ENCODE measurements around the gene FCF1. TPM values are rescaled to one million over a fixed set of nuclear protein-coding genes. Genes with fewer than 3 reads are reported as not detected.

Gene FCF1
- total and polyA plus RNA-seq, 7 donors = 18.6 to 35.7 (median 25.7) TPM

DNA sequence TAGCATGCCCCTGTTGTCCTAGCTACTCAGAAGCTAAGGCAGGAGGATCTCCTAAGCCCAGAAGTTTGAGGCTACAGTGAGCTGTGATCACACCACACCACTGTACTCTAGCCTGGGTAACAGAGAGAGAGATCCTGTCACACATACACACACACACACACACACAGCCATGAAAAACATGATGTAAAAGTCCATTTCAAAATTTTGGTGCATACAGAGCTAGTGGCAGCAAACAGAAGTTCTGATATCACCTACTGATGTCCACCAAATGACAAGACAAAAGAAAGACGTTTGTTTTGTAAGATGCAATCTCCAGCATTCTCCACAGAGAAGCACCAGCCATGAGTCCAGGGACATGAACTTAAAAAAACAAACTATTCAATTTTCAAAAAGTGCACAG lies 15.9 kb upstream of the FCF1 start:
- no peaks in the 10 kb centered on the region for H3K4me1 ChIP-seq
- H3K4me3 ChIP-seq = no peak overlapping the region
- no peak for DNase-seq
- H3K27ac ChIP-seq = no peak overlapping the region
- intact Hi-C loops (cut with DNase I) = no loop called here
- H3K27me3 ChIP-seq = no peaks in the 10 kb centered on the region
- 87 to 91% methylated on average over 1 of the region's 1 CpG for WGBS, 2 donors
- TF ChIP-seq EP300 (IDR thresholded peaks at IDR 0.05) = no peak
- H3K36me3 ChIP-seq = peaks cover 0 to 3% (median 0%) of the 10 kb centered on the region in 4 donors
- peaks cover 0 to 2% (median 0%) of the 10 kb centered on the region in 4 donors for H3K9me3 ChIP-seq

DNA sequence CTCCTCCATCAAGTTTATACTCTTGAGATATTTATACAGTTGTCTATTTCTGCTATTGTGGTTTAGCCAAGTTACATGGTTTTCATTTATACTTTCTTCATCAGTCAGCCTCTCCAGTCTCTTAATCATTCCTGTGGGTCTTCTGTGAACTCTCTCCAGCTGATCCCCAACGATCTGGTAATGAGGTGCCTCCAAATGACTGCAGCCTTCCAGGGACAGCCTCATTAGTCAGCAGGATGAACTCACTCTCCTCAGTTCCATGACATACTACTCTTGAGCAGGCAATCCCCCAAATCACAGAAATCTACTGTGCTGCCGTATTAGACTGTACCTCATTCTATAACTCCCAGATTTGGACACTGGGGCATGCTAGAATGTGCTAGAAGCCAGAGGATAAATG lies 15.4 kb upstream of the FCF1 start:
- WGBS, 2 donors = 85 to 89% methylated on average over 2 of the region's 2 CpGs

DNA sequence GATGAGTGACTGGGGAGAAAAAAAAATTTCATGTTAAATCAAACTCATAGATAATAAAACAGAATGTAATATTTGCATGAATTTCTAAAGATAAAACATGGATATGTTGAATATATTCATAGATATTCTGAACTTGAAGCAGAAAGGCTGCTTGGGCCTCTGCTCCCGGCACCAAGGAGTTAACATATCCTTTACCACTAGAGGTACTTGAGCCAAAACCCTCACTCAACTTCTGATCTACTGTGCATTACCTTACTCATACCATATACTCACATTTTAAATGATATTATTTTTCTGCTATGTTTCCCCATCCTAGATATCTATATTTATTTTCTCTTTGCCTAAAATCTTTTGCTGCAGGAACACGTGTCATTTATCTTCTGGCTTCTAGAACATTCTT lies 15.0 kb upstream of the FCF1 start:
- no peaks in the 10 kb centered on the region for H3K4me1 ChIP-seq
- 95 to 96% methylated on average over 2 of the region's 2 CpGs for WGBS, 2 donors
- H3K27me3 ChIP-seq = no peaks in the 10 kb centered on the region
- no peak overlapping the region for H3K27ac ChIP-seq
- H3K36me3 ChIP-seq = no peaks in the 10 kb centered on the region
- TF ChIP-seq EP300 (IDR thresholded peaks at IDR 0.05) = no peak
- no peak for TF ChIP-seq POLR2AphosphoS5 (IDR thresholded peaks at IDR 0.05)
- TF ChIP-seq, protein P1, sequence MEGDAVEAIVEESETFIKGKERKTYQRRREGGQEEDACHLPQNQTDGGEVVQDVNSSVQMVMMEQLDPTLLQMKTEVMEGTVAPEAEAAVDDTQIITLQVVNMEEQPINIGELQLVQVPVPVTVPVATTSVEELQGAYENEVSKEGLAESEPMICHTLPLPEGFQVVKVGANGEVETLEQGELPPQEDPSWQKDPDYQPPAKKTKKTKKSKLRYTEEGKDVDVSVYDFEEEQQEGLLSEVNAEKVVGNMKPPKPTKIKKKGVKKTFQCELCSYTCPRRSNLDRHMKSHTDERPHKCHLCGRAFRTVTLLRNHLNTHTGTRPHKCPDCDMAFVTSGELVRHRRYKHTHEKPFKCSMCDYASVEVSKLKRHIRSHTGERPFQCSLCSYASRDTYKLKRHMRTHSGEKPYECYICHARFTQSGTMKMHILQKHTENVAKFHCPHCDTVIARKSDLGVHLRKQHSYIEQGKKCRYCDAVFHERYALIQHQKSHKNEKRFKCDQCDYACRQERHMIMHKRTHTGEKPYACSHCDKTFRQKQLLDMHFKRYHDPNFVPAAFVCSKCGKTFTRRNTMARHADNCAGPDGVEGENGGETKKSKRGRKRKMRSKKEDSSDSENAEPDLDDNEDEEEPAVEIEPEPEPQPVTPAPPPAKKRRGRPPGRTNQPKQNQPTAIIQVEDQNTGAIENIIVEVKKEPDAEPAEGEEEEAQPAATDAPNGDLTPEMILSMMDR (IDR thresholded peaks at IDR 0.05) = no peak
- no peak for TF ChIP-seq POLR2A (IDR thresholded peaks at IDR 0.05)
- peaks cover 0 to 2% (median 0%) of the 10 kb centered on the region in 4 donors for H3K9me3 ChIP-seq
- intact Hi-C loops (cut with DNase I) = no loop called here
- no peak for DNase-seq
- no peak overlapping the region for H3K4me3 ChIP-seq

More for the DNA sequence above, 15.4 kb upstream of the FCF1 start:
- Histone ChIP-seq H3K4me1 (no peaks in the 10 kb centered on the region), H3K36me3 (no peaks in the 10 kb centered on the region), H3K9me3 (peaks cover 0 to 2% (median 0%) of the 10 kb centered on the region in 4 donors), H3K27me3 (no peaks in the 10 kb centered on the region), H3K27ac (no peak overlapping the region), H3K4me3 (no peak overlapping the region)
- intact Hi-C loops (cut with DNase I) = no loop called here
- TF ChIP-seq POLR2AphosphoS5 (IDR thresholded peaks at IDR 0.05) (no peak), POLR2A (IDR thresholded peaks at IDR 0.05) (no peak), EP300 (IDR thresholded peaks at IDR 0.05) (no peak)
- TF ChIP-seq, protein P1 (IDR thresholded peaks at IDR 0.05) = no peak
- no peak for DNase-seq

DNA sequence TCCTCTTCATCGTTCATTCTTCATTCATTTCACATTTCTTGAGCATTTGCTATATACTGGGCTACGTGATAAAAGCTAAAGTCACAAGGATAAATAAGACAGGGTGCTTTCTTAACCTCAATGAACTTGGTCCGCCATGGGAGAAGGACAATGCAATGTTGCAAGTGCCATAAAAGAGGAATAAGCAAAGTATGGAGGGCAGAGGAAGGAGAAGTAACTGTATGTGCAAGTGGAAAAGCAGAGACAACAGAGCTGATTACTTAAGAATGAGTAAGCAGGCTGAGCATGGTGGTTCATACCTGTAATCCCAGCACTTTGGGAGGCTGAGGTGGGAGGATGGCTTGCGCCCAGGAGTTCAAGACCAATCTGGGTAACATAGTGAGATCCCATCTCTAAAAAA lies 14.5 kb upstream of the FCF1 start:
- WGBS, 2 donors = 94 to 95% methylated on average over 4 of the region's 4 CpGs
- no peak for TF ChIP-seq POLR2AphosphoS5 (IDR thresholded peaks at IDR 0.05)
- TF ChIP-seq POLR2A (IDR thresholded peaks at IDR 0.05) = no peak
- no peak for TF ChIP-seq EP300 (IDR thresholded peaks at IDR 0.05)
- TF ChIP-seq, protein P1 (IDR thresholded peaks at IDR 0.05) = no peak
- no peak for DNase-seq
- H3K36me3 ChIP-seq = no peaks in the 10 kb centered on the region
- peaks cover 0 to 2% (median 0%) of the 10 kb centered on the region in 4 donors for H3K9me3 ChIP-seq
- H3K27ac ChIP-seq = no peak overlapping the region
- H3K4me3 ChIP-seq = no peak overlapping the region
- H3K4me1 ChIP-seq = no peaks in the 10 kb centered on the region
- intact Hi-C loops (cut with DNase I) = no loop called here
- no peaks in the 10 kb centered on the region for H3K27me3 ChIP-seq

DNA sequence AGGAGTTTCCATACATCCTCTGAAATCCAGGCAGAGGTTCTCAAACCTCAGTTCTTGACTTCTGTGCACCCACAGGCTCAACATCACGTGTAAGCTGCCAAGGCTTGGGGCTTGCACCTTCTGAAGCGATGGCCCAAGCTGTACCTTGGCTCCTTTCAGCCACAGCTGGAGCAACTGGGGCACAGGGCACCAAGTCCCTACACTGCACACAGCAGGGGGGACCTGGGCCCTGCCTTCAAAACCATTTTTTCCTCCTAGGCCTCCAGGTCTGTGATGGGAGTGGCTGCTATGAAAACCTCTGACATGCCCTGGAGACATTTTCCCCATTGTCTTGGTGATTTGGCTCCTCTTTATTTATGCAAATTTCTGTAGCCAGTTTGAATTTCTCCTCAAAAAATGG lies 10.7 kb upstream of the FCF1 start:
- Histone ChIP-seq H3K27ac (no peak overlapping the region), H3K4me1 (peaks cover 0 to 15% (median 9%) of the 10 kb centered on the region in 4 donors), H3K4me3 (no peak overlapping the region), H3K9me3 (peaks cover 0 to 2% (median 0%) of the 10 kb centered on the region in 4 donors), H3K36me3 (no peaks in the 10 kb centered on the region), H3K27me3 (no peaks in the 10 kb centered on the region)
- WGBS, 2 donors = 97 to 98% methylated on average over 2 of the region's 2 CpGs
- intact Hi-C loops (cut with DNase I) = no loop called here
- no peak for TF ChIP-seq POLR2A (IDR thresholded peaks at IDR 0.05)
- TF ChIP-seq EP300 (IDR thresholded peaks at IDR 0.05) = no peak
- TF ChIP-seq, protein P1 (IDR thresholded peaks at IDR 0.05) = no peak
- TF ChIP-seq POLR2AphosphoS5 (IDR thresholded peaks at IDR 0.05) = no peak
- DNase-seq = no peak
